ENCODE results near the gene SHISA6. TPM values are rescaled to one million over a fixed set of nuclear protein-coding genes. Genes with fewer than 3 reads are reported as not detected.

The SHISA6 gene
- total RNA-seq, 1 experiment from 2014 or later, result 40.0 TPM

DNA sequence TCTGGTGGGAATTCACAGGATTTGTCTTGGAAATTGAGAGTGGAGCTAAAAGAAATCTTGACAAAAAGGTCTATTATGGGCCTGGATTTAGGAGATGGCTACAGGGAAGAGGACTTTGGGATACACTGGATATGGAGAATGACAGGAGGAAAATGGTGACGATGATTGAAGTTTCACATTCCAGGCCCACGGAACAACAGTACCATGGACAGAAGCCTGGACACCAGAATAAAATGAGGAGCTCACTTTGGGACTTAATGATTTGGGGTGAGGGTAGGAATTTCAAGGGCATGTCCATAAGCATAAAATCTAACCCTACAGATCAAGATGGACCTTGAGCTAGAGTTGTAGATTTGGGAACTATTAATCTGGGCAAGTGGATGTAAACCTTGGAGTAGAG lies 309.4 kb downstream of the SHISA6 start:
- no peaks in the 10 kb centered on the region for H3K27me3 ChIP-seq (replicated peaks; ENCODE audit: insufficient read depth, low read depth, low read length, poor library complexity)
- H3K4me1 ChIP-seq (ENCODE audit: insufficient read depth, low read length, poor library complexity, severe bottlenecking), result peaks cover 50% of the 10 kb centered on the region
- intact Hi-C loops (cut with micrococcal nuclease; ENCODE audit: unreplicated experiment), result no loop called here
- no peak for DNase-seq (ENCODE audit: low spot score)
- H3K36me3 ChIP-seq (ENCODE audit: insufficient read depth, low read length, poor library complexity, severe bottlenecking), result no peaks in the 10 kb centered on the region
- H3K27ac ChIP-seq (ENCODE audit: low read depth, low read length, poor library complexity, severe bottlenecking), result no peak overlapping the region
- ChIA-PET CTCF (no interaction called here), POLR2A (ENCODE audit: low non-redundant PET) (interaction anchor here (0.5 kb wide), 1 partner anchor 55 kb away, joined by 4 read pairs; no protein-coding TSS in a partner anchor)
- TF ChIP-seq, protein P1, sequence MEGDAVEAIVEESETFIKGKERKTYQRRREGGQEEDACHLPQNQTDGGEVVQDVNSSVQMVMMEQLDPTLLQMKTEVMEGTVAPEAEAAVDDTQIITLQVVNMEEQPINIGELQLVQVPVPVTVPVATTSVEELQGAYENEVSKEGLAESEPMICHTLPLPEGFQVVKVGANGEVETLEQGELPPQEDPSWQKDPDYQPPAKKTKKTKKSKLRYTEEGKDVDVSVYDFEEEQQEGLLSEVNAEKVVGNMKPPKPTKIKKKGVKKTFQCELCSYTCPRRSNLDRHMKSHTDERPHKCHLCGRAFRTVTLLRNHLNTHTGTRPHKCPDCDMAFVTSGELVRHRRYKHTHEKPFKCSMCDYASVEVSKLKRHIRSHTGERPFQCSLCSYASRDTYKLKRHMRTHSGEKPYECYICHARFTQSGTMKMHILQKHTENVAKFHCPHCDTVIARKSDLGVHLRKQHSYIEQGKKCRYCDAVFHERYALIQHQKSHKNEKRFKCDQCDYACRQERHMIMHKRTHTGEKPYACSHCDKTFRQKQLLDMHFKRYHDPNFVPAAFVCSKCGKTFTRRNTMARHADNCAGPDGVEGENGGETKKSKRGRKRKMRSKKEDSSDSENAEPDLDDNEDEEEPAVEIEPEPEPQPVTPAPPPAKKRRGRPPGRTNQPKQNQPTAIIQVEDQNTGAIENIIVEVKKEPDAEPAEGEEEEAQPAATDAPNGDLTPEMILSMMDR (conservative IDR thresholded peaks at IDR 0.05; ENCODE audit: low read depth, low read length), result no peak
- no peak for TF ChIP-seq EZH2 (IDR thresholded peaks at IDR 0.05; ENCODE audit: borderline replicate concordance, low read depth, low read length, poor library complexity, severe bottlenecking)
- no peak overlapping the region for H3K4me3 ChIP-seq (ENCODE audit: low read depth, low read length, poor library complexity, severe bottlenecking)
- no TSS peak for BruUV-seq (replicated peaks)
- no peaks in the 10 kb centered on the region for H3K9me3 ChIP-seq (ENCODE audit: low read depth, low read length, poor library complexity, severe bottlenecking)

- CTCF ChIA-PET, result no interaction called here
- H3K27me3 ChIP-seq (replicated peaks; ENCODE audit: insufficient read depth, low read depth, low read length, poor library complexity), result no peaks in the 10 kb centered on the region
- H3K4me3 ChIP-seq (ENCODE audit: low read depth, low read length, poor library complexity, severe bottlenecking), result no peak overlapping the region
- POLR2A ChIA-PET (ENCODE audit: low non-redundant PET), result no interaction called here
- intact Hi-C loops (cut with micrococcal nuclease; ENCODE audit: unreplicated experiment), result no loop called here
- H3K9me3 ChIP-seq (ENCODE audit: low read depth, low read length, poor library complexity, severe bottlenecking), result no peaks in the 10 kb centered on the region
- H3K27ac ChIP-seq (ENCODE audit: low read depth, low read length, poor library complexity, severe bottlenecking), result no peak overlapping the region
- H3K36me3 ChIP-seq (ENCODE audit: insufficient read depth, low read length, poor library complexity, severe bottlenecking), result no peaks in the 10 kb centered on the region
- peak; percentile 75 for DNase-seq (ENCODE audit: low spot score)
- no peak for TF ChIP-seq EZH2 (IDR thresholded peaks at IDR 0.05; ENCODE audit: borderline replicate concordance, low read depth, low read length, poor library complexity, severe bottlenecking)
- TF ChIP-seq, protein P1 (conservative IDR thresholded peaks at IDR 0.05; ENCODE audit: low read depth, low read length), result no peak
- BruUV-seq (replicated peaks), result no TSS peak
- H3K4me1 ChIP-seq (ENCODE audit: insufficient read depth, low read length, poor library complexity, severe bottlenecking), result peaks cover 46% of the 10 kb centered on the region
Measured at GRCh38 chr17:11551442-11551841, 310.4 kb downstream of the SHISA6 start.

GRCh38 chr17:11553135-11553534 lies 312.1 kb downstream of the SHISA6 start:
- POLR2A ChIA-PET (ENCODE audit: low non-redundant PET), result interaction anchor here (0.8 kb wide), 1 partner anchor 115 kb away, joined by 3 read pairs; no protein-coding TSS in a partner anchor
- CTCF ChIA-PET, result no interaction called here
- peaks cover 32% of the 10 kb centered on the region for H3K4me1 ChIP-seq (ENCODE audit: insufficient read depth, low read length, poor library complexity, severe bottlenecking)
- no peak for DNase-seq (ENCODE audit: low spot score)
- no peaks in the 10 kb centered on the region for H3K9me3 ChIP-seq (ENCODE audit: low read depth, low read length, poor library complexity, severe bottlenecking)
- H3K36me3 ChIP-seq (ENCODE audit: insufficient read depth, low read length, poor library complexity, severe bottlenecking), result no peaks in the 10 kb centered on the region
- no TSS peak for BruUV-seq (replicated peaks)
- H3K27ac ChIP-seq (ENCODE audit: low read depth, low read length, poor library complexity, severe bottlenecking), result no peak overlapping the region
- no peaks in the 10 kb centered on the region for H3K27me3 ChIP-seq (replicated peaks; ENCODE audit: insufficient read depth, low read depth, low read length, poor library complexity)
- TF ChIP-seq EZH2 (IDR thresholded peaks at IDR 0.05; ENCODE audit: borderline replicate concordance, low read depth, low read length, poor library complexity, severe bottlenecking), result no peak
- TF ChIP-seq, protein P1 (conservative IDR thresholded peaks at IDR 0.05; ENCODE audit: low read depth, low read length), result no peak
- H3K4me3 ChIP-seq (ENCODE audit: low read depth, low read length, poor library complexity, severe bottlenecking), result no peak overlapping the region
- intact Hi-C loops (cut with micrococcal nuclease; ENCODE audit: unreplicated experiment), result no loop called here

All from A673 (cell line).